ENCODE results near the gene FOXN3.

DNA sequence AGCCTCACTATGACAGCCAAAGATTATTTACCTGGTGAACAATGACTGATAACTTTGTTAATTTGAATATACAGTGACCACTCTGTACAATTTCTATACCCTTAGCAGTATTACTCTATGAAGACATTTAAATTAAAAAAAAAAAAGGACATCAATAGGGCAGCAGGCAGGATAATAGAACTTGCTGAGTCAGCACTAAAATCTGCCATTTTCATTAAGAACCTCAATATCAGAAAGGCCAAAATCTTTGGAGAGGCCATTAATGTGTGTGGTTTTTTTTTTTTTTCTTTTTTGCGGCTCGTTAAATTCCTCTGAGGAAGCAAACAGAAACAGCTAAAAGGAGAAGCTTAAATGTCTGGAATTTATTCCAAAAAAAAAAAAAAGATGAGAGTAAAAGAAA lies 73.7 kb downstream of the FOXN3 start:
- TF ChIP-seq YY1 (IDR thresholded peaks at IDR 0.05; ENCODE audit: insufficient read depth, insufficient read length) (no peak), ZNF274 (IDR thresholded peaks at IDR 0.05; ENCODE audit: low read depth, low read length) (no peak), SUZ12 (IDR thresholded peaks at IDR 0.05; ENCODE audit: extremely low read depth, insufficient read depth, insufficient read length) (no peak)

All from NT2/D1 (cell line).